ENCODE results near the gene FNDC4. TPM values are rescaled to one million over a fixed set of nuclear protein-coding genes. Genes with fewer than 3 reads are reported as not detected.
A peak's percentile ranks its signal among the peaks of the same experiment; 100 is the strongest.

The FNDC4 gene
- polyA plus RNA-seq, 3 donors: not detected

DNA sequence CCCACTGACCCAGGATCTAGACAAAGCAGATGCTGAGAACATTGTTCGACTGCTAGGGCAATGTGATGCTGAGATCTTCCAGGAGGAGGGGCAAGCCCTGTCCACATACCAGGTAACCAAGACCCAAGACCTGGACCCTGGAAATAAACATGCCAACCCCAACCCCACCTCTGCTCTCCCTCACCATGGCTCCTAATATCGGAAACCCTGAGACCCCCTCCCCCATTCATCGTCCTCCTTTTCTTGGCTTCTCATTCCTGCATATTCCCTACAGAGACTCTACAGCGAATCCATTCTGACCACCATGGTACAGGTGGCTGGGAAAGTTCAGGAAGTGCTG, 2.3 kb upstream of the FNDC4 start:
- Histone ChIP-seq H3K4me1 (ENCODE audit: control insufficient read depth in 1 of 2, insufficient read depth in 2 of 2, low read length in 2 of 2) (peaks cover 12 to 22% of the 10 kb centered on the region in 2 donors), H3K9me3 (replicated peaks in 1 of 2; ENCODE audit: control insufficient read depth in 1 of 2, insufficient read depth in 1 of 2, low read length in 2 of 2) (peaks cover 0 to 4% of the 10 kb centered on the region in 2 donors), H4K20me1 (ENCODE audit: insufficient read depth, low read length) (no peaks in the 10 kb centered on the region), H3K4me2 (replicated peaks; ENCODE audit: extremely low read depth, low read length, poor library complexity, severe bottlenecking) (no peak overlapping the region), H3K27ac (ENCODE audit: low read depth in 1 of 2, low read length in 2 of 2) (no peak overlapping the region), H3K27me3 (ENCODE audit: control insufficient read depth in 2 of 2, insufficient read depth in 2 of 2, low read length in 2 of 2) (peaks cover 44 to 59% of the 10 kb centered on the region in 2 donors), H3K79me2 (ENCODE audit: insufficient read depth, low read length) (no peaks in the 10 kb centered on the region), H3K4me3 (replicated peaks in 1 of 3; ENCODE audit: low read depth in 2 of 3, low read length in 3 of 3) (no peak overlapping the region), H2AFZ (ENCODE audit: insufficient read depth, low read depth, low read length, poor library complexity, severe bottlenecking) (no peak overlapping the region), H3K9ac (ENCODE audit: insufficient read depth, low read length, poor library complexity, severe bottlenecking) (no peak overlapping the region), H3K36me3 (replicated peaks in 1 of 2; ENCODE audit: control insufficient read depth in 1 of 2, insufficient read depth in 2 of 2, low read length in 2 of 2) (no peaks in the 10 kb centered on the region)
- Mint-ChIP-seq H3K27ac (peak overlapping the region in 1 of 7 donors; percentile 13), H3K9me3 (peaks cover 0 to 15% (median 4%) of the 10 kb centered on the region in 7 donors), H3K4me1 (peaks cover 26% of the 10 kb centered on the region), H3K27me3 (ENCODE audit: low read depth in 3 of 3) (peaks cover 55 to 69% (median 60%) of the 10 kb centered on the region in 3 donors), H3K4me3 (peak overlapping the region in 1 of 2 donors; percentile 72), H3K36me3 (peaks cover 13 to 22% of the 10 kb centered on the region in 2 donors)
- no peak for TF ChIP-seq CTCF (IDR thresholded peaks at IDR 0.05)
- no peak for DNase-seq
- WGBS (ENCODE audit: insufficient coverage): 100% methylated on average over 1 of the region's 4 CpGs
- intact Hi-C loops (cut with micrococcal nuclease): loop anchor here (10.0 kb wide), 3 partner anchors 88 to 122 kb away; partner anchors contain the start of genes EIF2B4 (in 1 of the 2), SNX17 (in 1 of the 2), ZNF512 (in 1 of the 2) and ZNF513 (in 1 of the 2)

- H3K4me3 ChIP-seq (replicated peaks in 1 of 3; ENCODE audit: low read depth in 2 of 3, low read length in 3 of 3): no peak within 1 kb of the TSS
- Mint-ChIP-seq H3K27me3 (ENCODE audit: low read depth in 3 of 3) (peaks cover 56 to 69% (median 60%) of the 10 kb centered on the region in 3 donors), H3K9me3 (peaks cover 0 to 15% (median 4%) of the 10 kb centered on the region in 7 donors), H3K36me3 (peaks cover 13 to 22% of the 10 kb centered on the region in 2 donors), H3K27ac (peak within 1 kb of the TSS in 3 of 7 donors; percentile 13 to 34 (median 17)), H3K4me3 (peak within 1 kb of the TSS in 1 of 2 donors; percentile 86), H3K4me1 (peaks cover 26% of the 10 kb centered on the region)
- intact Hi-C loops (cut with micrococcal nuclease): loop anchor here (10.0 kb wide), 3 partner anchors 88 to 122 kb away; partner anchors contain the start of genes EIF2B4 (in 1 of the 2), SNX17 (in 1 of the 2), ZNF512 (in 1 of the 2) and ZNF513 (in 1 of the 2)
- no peak within 1 kb of the TSS for H3K27ac ChIP-seq (ENCODE audit: low read depth in 1 of 2, low read length in 2 of 2)
- WGBS (ENCODE audit: insufficient coverage): 60% methylated on average over 7 of the region's 12 CpGs
- H4K20me1 ChIP-seq (ENCODE audit: insufficient read depth, low read length): no peaks in the 10 kb centered on the region
- H3K4me2 ChIP-seq (replicated peaks; ENCODE audit: extremely low read depth, low read length, poor library complexity, severe bottlenecking): no peak within 1 kb of the TSS
- peaks cover 0 to 4% of the 10 kb centered on the region in 2 donors for H3K9me3 ChIP-seq (replicated peaks in 1 of 2; ENCODE audit: control insufficient read depth in 1 of 2, insufficient read depth in 1 of 2, low read length in 2 of 2)
- H3K27me3 ChIP-seq (ENCODE audit: control insufficient read depth in 2 of 2, insufficient read depth in 2 of 2, low read length in 2 of 2): peaks cover 44 to 59% of the 10 kb centered on the region in 2 donors
- TF ChIP-seq CTCF (IDR thresholded peaks at IDR 0.05): no peak
- no peak within 1 kb of the TSS for H3K9ac ChIP-seq (ENCODE audit: insufficient read depth, low read length, poor library complexity, severe bottlenecking)
- H3K79me2 ChIP-seq (ENCODE audit: insufficient read depth, low read length): no peaks in the 10 kb centered on the region
- H3K36me3 ChIP-seq (replicated peaks in 1 of 2; ENCODE audit: control insufficient read depth in 1 of 2, insufficient read depth in 2 of 2, low read length in 2 of 2): no peaks in the 10 kb centered on the region
- DNase-seq: peak; percentile 39 to 90 (median 50)
- peaks cover 12 to 22% of the 10 kb centered on the region in 2 donors for H3K4me1 ChIP-seq (ENCODE audit: control insufficient read depth in 1 of 2, insufficient read depth in 2 of 2, low read length in 2 of 2)
- H2AFZ ChIP-seq (ENCODE audit: insufficient read depth, low read depth, low read length, poor library complexity, severe bottlenecking): no peak within 1 kb of the TSS
Measured at GRCh38 chr2:27496357-27497287, 1.6 kb upstream of the FNDC4 start, which contains the start of gene GCKR. GCKR (plus strand) TSS chr2:27496839; CDS start chr2:27496905, 66 bp downstream.

All from CD14-positive monocyte (primary cell).